Measurements from ENCODE around the gene MAP4K2. TPM values are rescaled to one million over a fixed set of nuclear protein-coding genes. Genes with fewer than 3 reads are reported as not detected.

Gene MAP4K2
- polyA plus RNA-seq, 1 of the 3 experiments (the other 2 are of a cell fraction) = 20.0 TPM

DNA sequence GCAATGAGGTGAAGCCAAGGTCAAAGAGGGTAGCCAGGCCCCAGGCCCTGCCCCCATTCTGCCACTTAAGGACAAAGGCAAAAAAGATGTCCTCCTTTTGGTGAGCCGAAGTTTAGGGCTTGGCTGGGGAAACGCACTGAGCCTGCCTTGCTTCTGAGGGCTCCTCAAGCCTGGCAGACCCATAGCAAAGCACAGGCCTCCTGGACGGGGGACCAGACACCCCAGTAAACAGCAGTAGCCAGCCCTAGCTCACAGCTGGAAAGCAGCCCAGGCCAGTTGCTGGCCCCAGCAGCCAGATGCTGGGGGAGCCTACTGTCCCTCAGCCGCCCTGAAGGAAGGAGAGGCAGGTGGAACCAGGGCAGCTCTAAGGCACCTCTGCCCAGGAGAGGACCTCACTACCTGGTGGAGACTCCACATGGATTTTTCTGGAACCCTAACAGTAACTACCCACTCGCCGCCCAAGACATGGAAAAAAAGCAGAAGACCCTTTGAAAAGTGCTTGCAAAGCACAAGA, 39.4 kb downstream of the MAP4K2 start:
- no peak overlapping the region for H3K4me3 ChIP-seq (ENCODE audit: low read depth in 2 of 2, low read length in 1 of 2)
- no peak overlapping the region for H2AFZ ChIP-seq (ENCODE audit: low read depth)
- peak overlapping the region; percentile 24 to 39; a peak in 3 of 4 replicates for H3K27ac ChIP-seq (ENCODE audit: low read depth in 2 of 2, low read length in 1 of 2)
- ChIA-PET CTCF (interaction anchor here (0.9 to 2.8 kb wide), 7 partner anchors 9 to 314 kb away, joined by 3 to 11 read pairs (median 4); partner anchors contain the start of gene RASGRP2), POLR2A (interaction anchor here (0.7 kb wide), 1 partner anchor 9 kb away, joined by 3 read pairs; no protein-coding TSS in a partner anchor)
- peaks cover 19 to 23% of the 10 kb centered on the region in 2 experiments; a peak in 3 of 4 replicates for H3K4me1 ChIP-seq (ENCODE audit: control insufficient read depth in 1 of 2, insufficient read depth in 2 of 2, low read depth in 1 of 2, low read length in 1 of 2)
- peaks cover 27% of the 10 kb centered on the region; the same call in 1 of the 2 replicates for H3K79me2 ChIP-seq (ENCODE audit: insufficient read depth)
- H3K9ac ChIP-seq = no peak overlapping the region; the same call in 1 of the 2 replicates
- H3K9me2 ChIP-seq = no peaks in the 10 kb centered on the region
- H3K27me3 ChIP-seq (ENCODE audit: insufficient read depth) = no peaks in the 10 kb centered on the region
- TF ChIP-seq, protein P1, sequence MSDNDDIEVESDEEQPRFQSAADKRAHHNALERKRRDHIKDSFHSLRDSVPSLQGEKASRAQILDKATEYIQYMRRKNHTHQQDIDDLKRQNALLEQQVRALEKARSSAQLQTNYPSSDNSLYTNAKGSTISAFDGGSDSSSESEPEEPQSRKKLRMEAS (IDR thresholded peaks at IDR 0.05; ENCODE audit: low read depth) = no peak
- TF ChIP-seq NFIC (IDR thresholded peaks at IDR 0.05; ENCODE audit: borderline replicate concordance) (no peak), CHD2 (IDR thresholded peaks at IDR 0.05; ENCODE audit: low read length, partially characterized antibody) (no peak), RCOR1 (IDR thresholded peaks at IDR 0.05; ENCODE audit: low read length) (no peak), GATA2 (CRISPR knock-in tag; IDR thresholded peaks at IDR 0.05) (no peak), GABPA (IDR thresholded peaks at IDR 0.05; ENCODE audit: low read depth) (no peak), FOXM1 (IDR thresholded peaks at IDR 0.05; ENCODE audit: low read depth) (no peak), NRF1 (IDR thresholded peaks at IDR 0.05; ENCODE audit: low read depth, low read length) (no peak), POLR2AphosphoS5 (IDR thresholded peaks at IDR 0.05; ENCODE audit: low read depth, low read length) (no peak; the same call in 1 of the 2 replicates), SIN3A (IDR thresholded peaks at IDR 0.05; ENCODE audit: borderline replicate concordance, low read depth, low read length) (no peak), JUND (IDR thresholded peaks at IDR 0.05) (no peak), RFX5 (IDR thresholded peaks at IDR 0.05; ENCODE audit: low read length) (no peak), RXRA (IDR thresholded peaks at IDR 0.05; ENCODE audit: borderline replicate concordance, low read depth) (no peak), SMC3 (IDR thresholded peaks at IDR 0.05; ENCODE audit: low read depth, low read length) (no peak), ELF1 (IDR thresholded peaks at IDR 0.05) (no peak), MEF2A (IDR thresholded peaks at IDR 0.05; ENCODE audit: borderline replicate concordance, low read depth) (no peak)
- TF ChIP-seq, protein P2, sequence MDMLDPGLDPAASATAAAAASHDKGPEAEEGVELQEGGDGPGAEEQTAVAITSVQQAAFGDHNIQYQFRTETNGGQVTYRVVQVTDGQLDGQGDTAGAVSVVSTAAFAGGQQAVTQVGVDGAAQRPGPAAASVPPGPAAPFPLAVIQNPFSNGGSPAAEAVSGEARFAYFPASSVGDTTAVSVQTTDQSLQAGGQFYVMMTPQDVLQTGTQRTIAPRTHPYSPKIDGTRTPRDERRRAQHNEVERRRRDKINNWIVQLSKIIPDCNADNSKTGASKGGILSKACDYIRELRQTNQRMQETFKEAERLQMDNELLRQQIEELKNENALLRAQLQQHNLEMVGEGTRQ (IDR thresholded peaks at IDR 0.05; ENCODE audit: borderline replicate concordance, low read depth, low read length) = no peak
- TF ChIP-seq, protein P3, sequence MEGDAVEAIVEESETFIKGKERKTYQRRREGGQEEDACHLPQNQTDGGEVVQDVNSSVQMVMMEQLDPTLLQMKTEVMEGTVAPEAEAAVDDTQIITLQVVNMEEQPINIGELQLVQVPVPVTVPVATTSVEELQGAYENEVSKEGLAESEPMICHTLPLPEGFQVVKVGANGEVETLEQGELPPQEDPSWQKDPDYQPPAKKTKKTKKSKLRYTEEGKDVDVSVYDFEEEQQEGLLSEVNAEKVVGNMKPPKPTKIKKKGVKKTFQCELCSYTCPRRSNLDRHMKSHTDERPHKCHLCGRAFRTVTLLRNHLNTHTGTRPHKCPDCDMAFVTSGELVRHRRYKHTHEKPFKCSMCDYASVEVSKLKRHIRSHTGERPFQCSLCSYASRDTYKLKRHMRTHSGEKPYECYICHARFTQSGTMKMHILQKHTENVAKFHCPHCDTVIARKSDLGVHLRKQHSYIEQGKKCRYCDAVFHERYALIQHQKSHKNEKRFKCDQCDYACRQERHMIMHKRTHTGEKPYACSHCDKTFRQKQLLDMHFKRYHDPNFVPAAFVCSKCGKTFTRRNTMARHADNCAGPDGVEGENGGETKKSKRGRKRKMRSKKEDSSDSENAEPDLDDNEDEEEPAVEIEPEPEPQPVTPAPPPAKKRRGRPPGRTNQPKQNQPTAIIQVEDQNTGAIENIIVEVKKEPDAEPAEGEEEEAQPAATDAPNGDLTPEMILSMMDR (IDR thresholded peaks at IDR 0.05) = no peak
- TF ChIP-seq, protein P4, sequence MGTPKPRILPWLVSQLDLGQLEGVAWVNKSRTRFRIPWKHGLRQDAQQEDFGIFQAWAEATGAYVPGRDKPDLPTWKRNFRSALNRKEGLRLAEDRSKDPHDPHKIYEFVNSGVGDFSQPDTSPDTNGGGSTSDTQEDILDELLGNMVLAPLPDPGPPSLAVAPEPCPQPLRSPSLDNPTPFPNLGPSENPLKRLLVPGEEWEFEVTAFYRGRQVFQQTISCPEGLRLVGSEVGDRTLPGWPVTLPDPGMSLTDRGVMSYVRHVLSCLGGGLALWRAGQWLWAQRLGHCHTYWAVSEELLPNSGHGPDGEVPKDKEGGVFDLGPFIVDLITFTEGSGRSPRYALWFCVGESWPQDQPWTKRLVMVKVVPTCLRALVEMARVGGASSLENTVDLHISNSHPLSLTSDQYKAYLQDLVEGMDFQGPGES (IDR thresholded peaks at IDR 0.05; ENCODE audit: low read depth, low read length) = no peak
- DNase-seq = peak; percentile 18
- WGBS (ENCODE audit: low lambda C conversion rate) = 93% methylated on average over 4 of the region's 6 CpGs
- H3K36me3 ChIP-seq (replicated peaks in 1 of 2; ENCODE audit: control insufficient read depth in 1 of 2, insufficient read depth in 2 of 2, low read length in 1 of 2) = peaks cover 42 to 59% of the 10 kb centered on the region in 2 experiments
- H4K20me1 ChIP-seq (ENCODE audit: insufficient read depth) = peaks cover 51% of the 10 kb centered on the region
- peaks cover 46% of the 10 kb centered on the region for H3F3A ChIP-seq (replicated peaks; ENCODE audit: insufficient read depth)
- H3K9me3 ChIP-seq = no peaks in the 10 kb centered on the region
- H3K4me2 ChIP-seq = peak overlapping the region; percentile 52; the same call in 1 of the 2 replicates
